DND-41 (cell line): ENCODE data around the gene ZNF83.
"Not testable (repeated sequence)": the region's sequence is repeated elsewhere in the genome, so short reads cannot be mapped to it uniquely, and the experiment has no call there.

Experiments
- ATAC-seq: fragments of 200-7000 bp; cut with Tn5 transposase; 3 replicates; pipeline ENCODE4 v1.9.1; 2021; ENCODE audit warnings: low read depth; ENCODE audit not compliant: insufficient read depth
- DNase-seq: peaks from one replicate; pipeline ENCODE4 v3.0.0-alpha.2; 2020
- H2AFZ ChIP-seq: 2 replicates; pipeline ENCODE4 v1.6.0; 2012; ENCODE audit warnings: low read depth, low read length
- H3K27ac ChIP-seq: 2 replicates; pipeline ENCODE4 v1.5.1; 2012; ENCODE audit warnings: low read length, inconsistent platforms
- H3K27me3 ChIP-seq: fragments of 200-600 bp; sonication (generic); 2 replicates; pipeline ENCODE4 v1.6.0; 2012; ENCODE audit warnings: low read length, mild to moderate bottlenecking, inconsistent platforms; ENCODE audit not compliant: insufficient read depth, poor library complexity
- H3K36me3 ChIP-seq: 2 replicates; pipeline ENCODE4 v1.5.1; 2012; ENCODE audit warnings: low read length, inconsistent platforms; ENCODE audit not compliant: insufficient read depth
- H3K4me1 ChIP-seq: 2 replicates; pipeline ENCODE4 v1.5.1; 2012; ENCODE audit warnings: mild to moderate bottlenecking, low read length; ENCODE audit not compliant: insufficient read depth
- H3K4me2 ChIP-seq: 2 replicates; pipeline ENCODE4 v1.6.0; 2012; ENCODE audit warnings: mild to moderate bottlenecking, moderate library complexity, low read length, inconsistent platforms; ENCODE audit not compliant: insufficient read depth
- H3K4me3 ChIP-seq, 2 experiments: fragments of 200-600 bp in 1 of 2; shearing (Covaris generic) in 1 of 2; 2 replicates each; pipeline ENCODE4 v1.5.1; 2012 to 2016; ENCODE audit warnings: inconsistent platforms in 2 of 2, low read length in 2 of 2, mild to moderate bottlenecking in 2 of 2, low read depth in 1 of 2, moderate library complexity in 1 of 2
- H3K79me2 ChIP-seq: 2 replicates; pipeline ENCODE4 v1.6.0; 2012; ENCODE audit warnings: low read length, inconsistent platforms; ENCODE audit not compliant: insufficient read depth
- H3K9ac ChIP-seq: 2 replicates; pipeline ENCODE4 v1.6.0; 2012; ENCODE audit warnings: low read depth, mild to moderate bottlenecking, inconsistent platforms, low read length, moderate library complexity
- H3K9me3 ChIP-seq: 2 replicates; pipeline ENCODE4 v1.5.1; 2012; ENCODE audit warnings: low read length, moderate library complexity, mild to moderate bottlenecking, inconsistent platforms; ENCODE audit not compliant: insufficient read depth, severe bottlenecking
- H4K20me1 ChIP-seq: 2 replicates; pipeline ENCODE4 v1.6.0; 2012; ENCODE audit warnings: low read length; ENCODE audit not compliant: insufficient read depth
- EZH2 ChIP-seq: IDR thresholded peaks from 3 replicates; pipeline ENCODE4 v1.6.1; 2012; ENCODE audit warnings: borderline replicate concordance, low read depth, mild to moderate bottlenecking, moderate library complexity, low read length, inconsistent platforms; ENCODE audit not compliant: severe bottlenecking
- TF ChIP-seq, protein P1 (sequence below): IDR thresholded peaks from 2 replicates; pipeline ENCODE4 v1.5.1; 2012; ENCODE audit warnings: borderline replicate concordance, low read length, moderate library complexity, mild to moderate bottlenecking; ENCODE audit not compliant: poor library complexity, severe bottlenecking; ENCODE audit errors: extremely low read depth

Gene ZNF83

DNA sequence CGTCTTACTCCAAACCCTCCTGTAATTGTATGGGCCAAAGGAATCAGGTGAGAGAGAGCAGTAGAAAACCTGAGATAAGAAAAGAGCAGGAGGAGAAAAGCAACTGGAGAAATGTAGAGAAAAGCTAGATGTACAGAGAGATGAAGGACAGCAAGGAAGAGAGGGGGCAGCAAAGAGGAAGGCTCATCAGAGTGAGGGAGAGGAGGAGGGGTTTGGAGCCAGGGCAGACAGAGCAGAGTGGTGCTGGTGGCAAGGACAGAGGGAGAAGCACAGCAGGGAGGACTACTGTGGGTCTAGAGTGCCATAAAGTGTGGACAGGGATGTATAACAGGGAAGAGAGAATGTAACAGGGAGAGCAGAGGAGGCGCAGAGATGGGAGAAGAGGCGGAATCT lies 36.2 kb downstream of the ZNF83 start:
- not testable (repeated sequence) for H3K27me3 ChIP-seq, H3K9me3 ChIP-seq, ATAC-seq, H4K20me1 ChIP-seq, H3K27ac ChIP-seq
- peak overlapping the region; percentile 69 for H2AFZ ChIP-seq
- H3K9ac ChIP-seq, result peak overlapping the region; percentile 55
- peaks cover 39% of the 10 kb centered on the region for H3K4me1 ChIP-seq
- H3K4me2 ChIP-seq, result peak overlapping the region; percentile 94
- peak overlapping the region; percentile 25 to 59; a peak in 3 of 4 replicates for H3K4me3 ChIP-seq
- TF ChIP-seq, protein P1, sequence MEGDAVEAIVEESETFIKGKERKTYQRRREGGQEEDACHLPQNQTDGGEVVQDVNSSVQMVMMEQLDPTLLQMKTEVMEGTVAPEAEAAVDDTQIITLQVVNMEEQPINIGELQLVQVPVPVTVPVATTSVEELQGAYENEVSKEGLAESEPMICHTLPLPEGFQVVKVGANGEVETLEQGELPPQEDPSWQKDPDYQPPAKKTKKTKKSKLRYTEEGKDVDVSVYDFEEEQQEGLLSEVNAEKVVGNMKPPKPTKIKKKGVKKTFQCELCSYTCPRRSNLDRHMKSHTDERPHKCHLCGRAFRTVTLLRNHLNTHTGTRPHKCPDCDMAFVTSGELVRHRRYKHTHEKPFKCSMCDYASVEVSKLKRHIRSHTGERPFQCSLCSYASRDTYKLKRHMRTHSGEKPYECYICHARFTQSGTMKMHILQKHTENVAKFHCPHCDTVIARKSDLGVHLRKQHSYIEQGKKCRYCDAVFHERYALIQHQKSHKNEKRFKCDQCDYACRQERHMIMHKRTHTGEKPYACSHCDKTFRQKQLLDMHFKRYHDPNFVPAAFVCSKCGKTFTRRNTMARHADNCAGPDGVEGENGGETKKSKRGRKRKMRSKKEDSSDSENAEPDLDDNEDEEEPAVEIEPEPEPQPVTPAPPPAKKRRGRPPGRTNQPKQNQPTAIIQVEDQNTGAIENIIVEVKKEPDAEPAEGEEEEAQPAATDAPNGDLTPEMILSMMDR, result peak; percentile 44
- H3K79me2 ChIP-seq, result peaks cover 34% of the 10 kb centered on the region
- H3K36me3 ChIP-seq, result peaks cover 10% of the 10 kb centered on the region; the same call in 1 of the 2 replicates
- DNase-seq, result peak; percentile 45

DNA sequence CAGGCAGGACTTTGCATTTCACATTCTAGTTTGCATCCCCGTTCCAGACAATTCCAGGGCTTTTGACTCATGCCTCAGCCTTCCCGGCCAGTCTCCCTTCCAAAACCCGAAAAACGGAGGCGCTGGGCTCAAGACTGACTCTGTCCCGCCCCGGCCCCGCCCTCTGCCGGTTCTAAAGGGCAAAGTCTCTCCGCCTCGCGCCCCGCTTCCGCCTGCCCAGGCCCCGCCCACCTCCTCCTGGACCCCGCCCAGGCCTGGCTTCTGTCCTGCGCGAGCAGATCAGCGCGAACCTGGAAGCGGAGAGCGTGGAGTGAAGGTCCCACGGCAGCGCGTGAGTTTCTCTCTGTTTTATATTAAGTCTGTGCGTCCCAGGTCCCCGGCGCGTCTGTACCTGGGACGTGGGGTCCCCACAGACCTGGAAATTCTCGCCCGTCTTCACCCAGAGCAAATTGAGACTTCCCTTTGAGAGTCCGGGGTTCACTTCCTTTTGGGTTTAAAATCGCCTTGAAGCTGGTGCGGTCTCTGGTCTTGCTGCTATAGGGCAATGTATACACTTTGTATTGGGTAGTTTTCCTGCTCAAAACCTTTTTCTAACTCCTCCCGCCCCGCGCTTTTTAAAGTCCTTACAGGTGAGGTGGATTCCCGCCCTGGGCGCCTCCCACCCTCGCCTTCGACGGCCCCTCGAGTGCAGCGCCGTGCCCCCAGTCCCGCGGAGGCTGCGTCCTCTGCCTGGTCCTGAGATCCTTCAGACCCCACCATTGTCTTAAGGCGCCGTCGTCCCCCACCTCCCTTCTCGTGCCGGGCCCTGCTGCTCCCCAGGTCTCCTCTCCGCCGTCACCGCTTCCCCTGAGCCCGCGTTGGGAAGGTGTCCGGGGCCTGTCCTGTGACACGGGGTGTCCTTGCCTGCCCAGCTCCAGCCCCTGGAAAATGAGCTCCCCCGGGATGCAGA lies 36.9 kb downstream of the ZNF83 start:
- ATAC-seq (peak; percentile 93), DNase-seq (peak; percentile 95)
- peak overlapping the region; percentile 44 for H3K27ac ChIP-seq
- TF ChIP-seq, protein P1, result peak; percentile 50
- TF ChIP-seq EZH2, result no peak
- peak overlapping the region; percentile 69 for H2AFZ ChIP-seq
- peak overlapping the region; percentile 55 for H3K9ac ChIP-seq
- peak overlapping the region; percentile 94 for H3K4me2 ChIP-seq
- H3K27me3 ChIP-seq, result no peaks in the 10 kb centered on the region
- H4K20me1 ChIP-seq, result no peaks in the 10 kb centered on the region
- H3K4me3 ChIP-seq, result peak overlapping the region; percentile 25 to 59; a peak in 3 of 4 replicates
- peaks cover 32% of the 10 kb centered on the region for H3K4me1 ChIP-seq
- no peaks in the 10 kb centered on the region for H3K9me3 ChIP-seq
- H3K36me3 ChIP-seq, result peaks cover 17% of the 10 kb centered on the region
- H3K79me2 ChIP-seq, result peaks cover 29% of the 10 kb centered on the region

DNA sequence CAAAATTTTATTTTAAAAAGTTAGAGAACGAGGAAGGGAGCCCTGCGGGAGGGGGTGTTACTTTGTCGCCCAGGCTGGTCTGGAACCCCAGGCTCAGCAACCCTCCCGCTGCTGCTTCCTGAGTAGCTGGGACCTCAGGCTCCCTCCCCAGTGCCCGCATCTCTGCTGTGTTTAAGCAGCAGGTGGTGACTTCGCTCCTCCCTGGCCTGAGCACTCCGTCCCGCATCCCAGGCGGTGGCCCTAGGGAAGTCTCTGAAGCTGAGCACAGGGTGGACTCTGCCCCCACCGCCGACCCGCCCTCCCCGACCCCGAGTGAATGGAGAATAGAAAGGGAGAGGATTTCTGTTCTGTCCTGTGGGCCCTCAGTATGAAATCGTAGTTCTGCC lies 37.5 kb downstream of the ZNF83 start:
- peak overlapping the region; percentile 55 for H3K9ac ChIP-seq
- DNase-seq, result peak; percentile 60
- H3K4me3 ChIP-seq, result peak overlapping the region; percentile 25 to 59; a peak in 3 of 4 replicates
- no peak for TF ChIP-seq EZH2
- TF ChIP-seq, protein P1, result no peak
- no peaks in the 10 kb centered on the region for H3K27me3 ChIP-seq
- H3K36me3 ChIP-seq, result peaks cover 24% of the 10 kb centered on the region
- peak overlapping the region; percentile 69 for H2AFZ ChIP-seq
- no peaks in the 10 kb centered on the region for H3K9me3 ChIP-seq
- H4K20me1 ChIP-seq, result no peaks in the 10 kb centered on the region
- ATAC-seq, result peak; percentile 63
- peaks cover 25% of the 10 kb centered on the region for H3K4me1 ChIP-seq
- H3K27ac ChIP-seq, result peak overlapping the region; percentile 33; the same call in 1 of the 2 replicates
- peak overlapping the region; percentile 94 for H3K4me2 ChIP-seq
- H3K79me2 ChIP-seq, result peaks cover 26% of the 10 kb centered on the region
